GM12892 (cell line): Measurements from ENCODE around the gene CRAMP1.

Experiments
- DNase-seq: peaks from one replicate; pipeline ENCODE4 v3.0.0; 2011; ENCODE audit not compliant: insufficient read length
- FAIRE-seq: peaks from 2 replicates; lab custom pipeline; 2011; peaks lifted over from hg19 to GRCh38; lab: Jason Lieb, UNC
- POLR2A ChIP-seq: IDR thresholded peaks from 2 replicates; pipeline ENCODE4 v1.6.1; 2011; ENCODE audit warnings: low read depth, low read length, control low read depth
- POLR2AphosphoS5 ChIP-seq: IDR thresholded peaks from 2 replicates; pipeline ENCODE4 v1.6.1; 2011; ENCODE audit warnings: low read depth, low read length, control low read depth
- TAF1 ChIP-seq: IDR thresholded peaks from 2 replicates; pipeline ENCODE4 v1.6.1; 2011; ENCODE audit warnings: low read depth, mild to moderate bottlenecking, control low read depth, low read length, borderline replicate concordance

CRAMP1 gene

GRCh38 chr16:1626327-1626726 lies 14.2 kb downstream of the CRAMP1 start:
- TF ChIP-seq POLR2AphosphoS5 (no peak), TAF1 (no peak), POLR2A (no peak)
- no peak for DNase-seq
- FAIRE-seq = no peak

- FAIRE-seq = no peak
- no peak for TF ChIP-seq POLR2A
- no peak for TF ChIP-seq POLR2AphosphoS5
- TF ChIP-seq TAF1 = no peak
These were observed 14.6 kb downstream of the CRAMP1 start for GRCh38 chr16:1626776-1627175.

GRCh38 chr16:1630450-1631213 lies 18.5 kb downstream of the CRAMP1 start:
- FAIRE-seq = no peak
- TF ChIP-seq POLR2AphosphoS5 = no peak
- no peak for TF ChIP-seq TAF1
- TF ChIP-seq POLR2A = no peak

More at GRCh38 chr16:1626776-1627175, 14.6 kb downstream of the CRAMP1 start:
- DNase-seq = no peak

DNA sequence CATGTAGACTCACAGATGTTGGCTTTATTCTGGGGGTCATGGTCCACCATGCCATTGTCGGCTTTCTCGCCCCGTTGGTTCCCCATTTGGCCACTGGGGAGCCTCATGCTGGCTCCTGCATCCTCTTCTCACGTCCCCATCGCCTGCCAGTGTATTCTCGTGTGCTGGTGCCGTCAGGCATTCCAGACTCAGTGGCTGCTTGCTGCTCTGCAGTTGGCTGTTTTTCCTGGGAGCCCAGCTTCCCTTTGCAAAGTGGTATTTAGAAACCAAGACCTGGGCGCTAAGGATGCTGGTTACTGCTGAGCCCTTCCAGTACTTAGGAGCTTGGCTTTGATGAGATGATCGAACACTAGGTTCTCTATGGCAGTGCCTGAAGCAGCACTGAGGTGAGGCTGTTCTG lies 19.1 kb downstream of the CRAMP1 start:
- DNase-seq (no peak), FAIRE-seq (no peak)
- no peak for TF ChIP-seq TAF1
- no peak for TF ChIP-seq POLR2AphosphoS5
- no peak for TF ChIP-seq POLR2A

More at GRCh38 chr16:1630450-1631213, 18.5 kb downstream of the CRAMP1 start:
- DNase-seq = no peak

GRCh38 chr16:1631931-1632637 lies 19.9 kb downstream of the CRAMP1 start:
- FAIRE-seq (no peak), DNase-seq (no peak)
- no peak for TF ChIP-seq POLR2A
- TF ChIP-seq TAF1 = no peak
- TF ChIP-seq POLR2AphosphoS5 = no peak

DNA sequence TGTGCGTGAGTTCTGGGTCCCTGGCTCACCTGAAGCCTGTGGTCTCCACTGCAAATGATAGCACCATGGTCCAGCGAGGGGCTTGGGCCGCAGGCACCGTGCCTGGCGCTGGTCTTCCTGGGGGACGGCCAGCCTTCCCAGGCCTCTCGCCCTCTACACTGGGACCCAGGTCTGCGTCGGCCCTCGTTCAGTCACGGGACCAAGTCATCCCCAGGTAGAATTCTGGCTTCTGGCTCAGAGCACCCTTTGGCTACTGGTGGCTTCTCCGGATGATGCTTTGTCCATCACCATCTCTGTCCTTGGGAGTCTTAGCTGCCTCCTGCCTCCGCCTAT lies 20.4 kb downstream of the CRAMP1 start:
- TF ChIP-seq POLR2A (no peak), POLR2AphosphoS5 (no peak), TAF1 (no peak)
- FAIRE-seq (no peak), DNase-seq (no peak)

- TF ChIP-seq POLR2A (no peak), TAF1 (no peak), POLR2AphosphoS5 (no peak)
- FAIRE-seq (no peak), DNase-seq (no peak)
These were observed 21.1 kb downstream of the CRAMP1 start for GRCh38 chr16:1633310-1633709.

DNA sequence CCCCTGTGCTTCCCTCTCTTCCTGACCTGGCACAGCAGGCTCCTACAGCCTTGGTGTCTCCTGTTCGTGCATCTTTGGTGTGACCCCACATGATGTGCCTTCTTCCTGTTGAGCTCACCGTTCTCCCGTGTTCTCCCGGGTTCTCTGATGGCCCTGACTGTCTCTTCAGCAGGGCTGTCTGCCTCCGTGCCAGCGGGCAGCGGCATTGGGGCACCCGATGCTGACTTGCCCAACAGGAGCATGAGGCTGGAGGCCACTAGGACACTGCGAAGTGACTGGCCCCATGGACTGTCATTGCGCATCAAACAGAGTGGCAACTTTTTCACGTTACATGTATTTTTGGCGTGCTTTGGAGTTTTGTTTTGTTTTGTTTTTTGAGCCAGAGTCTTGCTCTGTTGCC lies 22.4 kb downstream of the CRAMP1 start:
- no peak for TF ChIP-seq POLR2A
- DNase-seq = no peak
- no peak for FAIRE-seq

DNA sequence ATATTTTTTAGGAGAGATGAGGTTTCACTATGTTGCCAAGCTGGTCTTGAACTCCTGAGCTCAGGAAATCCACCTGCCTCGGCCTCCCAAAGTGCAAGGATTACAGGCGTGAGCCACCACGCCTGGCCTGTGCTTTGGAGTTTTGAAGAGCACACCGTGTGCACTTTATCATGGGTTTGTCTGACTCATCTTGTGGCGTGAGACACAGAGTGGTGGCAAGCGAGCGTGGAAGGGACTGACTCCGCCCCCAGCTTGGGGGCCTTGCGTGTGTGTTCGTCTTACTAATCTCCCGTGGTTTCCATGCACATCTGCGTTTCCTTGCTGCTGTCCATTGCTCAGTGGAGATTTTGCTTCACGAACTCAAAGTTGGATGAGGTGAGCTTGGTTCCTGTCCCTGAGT lies 22.9 kb downstream of the CRAMP1 start:
- FAIRE-seq (no peak), DNase-seq (no peak)
- TF ChIP-seq TAF1 (no peak), POLR2AphosphoS5 (no peak)

DNA sequence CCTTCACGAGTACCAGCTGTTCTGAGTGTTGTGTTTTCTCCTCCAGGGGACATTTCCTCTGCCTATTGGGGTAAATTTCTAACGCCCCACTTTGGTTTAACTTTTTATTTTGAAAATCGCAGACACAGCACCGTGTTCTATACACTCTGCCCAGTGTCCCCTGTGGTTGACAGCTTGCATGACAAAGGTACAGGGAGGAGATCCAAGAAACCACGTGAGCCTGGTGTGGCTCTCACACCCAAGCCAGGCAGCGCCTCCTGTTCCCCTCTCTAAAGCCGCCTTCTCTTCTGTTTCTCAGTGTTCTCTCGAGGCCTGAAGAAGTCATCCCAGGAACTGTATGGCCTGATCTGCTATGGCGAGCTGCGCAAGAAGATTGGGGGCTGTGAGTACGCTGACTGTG lies 25.4 kb downstream of the CRAMP1 start:
- DNase-seq (no peak), FAIRE-seq (no peak)
- no peak for TF ChIP-seq POLR2A
- no peak for TF ChIP-seq TAF1
- no peak for TF ChIP-seq POLR2AphosphoS5

- TF ChIP-seq TAF1 (no peak), POLR2AphosphoS5 (no peak), POLR2A (no peak)
- FAIRE-seq (no peak), DNase-seq (no peak)
These were observed 26.6 kb downstream of the CRAMP1 start for GRCh38 chr16:1638757-1639156.

DNA sequence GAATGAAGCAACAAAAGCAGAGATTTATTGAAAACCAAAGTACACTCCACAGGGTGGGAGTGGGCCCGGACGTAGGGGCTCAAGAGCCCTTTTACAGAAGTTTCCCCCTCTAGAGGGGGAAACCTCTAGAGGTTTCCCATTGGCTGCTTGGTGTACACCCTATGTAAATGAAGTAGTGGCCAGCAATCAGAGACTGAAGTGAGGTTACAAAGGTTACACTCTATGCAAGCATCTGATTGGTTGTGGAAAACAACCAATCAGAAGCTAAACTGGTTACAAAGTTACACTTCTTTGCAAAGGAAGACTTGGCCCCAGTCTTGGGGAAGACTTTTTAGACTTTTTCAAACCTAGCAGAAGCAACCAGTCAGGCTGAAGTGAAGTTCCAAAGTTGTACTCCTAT lies 27.1 kb downstream of the CRAMP1 start:
- no peak for DNase-seq
- TF ChIP-seq POLR2AphosphoS5 (no peak), TAF1 (no peak), POLR2A (no peak)

More for the DNA sequence above, 27.1 kb downstream of the CRAMP1 start:
- no peak for FAIRE-seq
